Spleen (tissue), 7 donors: ENCODE measurements around the gene BCO1.

Source experiments
- POLR2AphosphoS5 ChIP-seq, 3 donors: sonication (generic); formaldehyde crosslinking; IDR thresholded peaks; one replicate each; pipeline ENCODE4 v1.5.1; 2017; ENCODE audit warnings: antibody characterized with exemption in 3 of 3
- TF ChIP-seq, protein P1 (sequence below), 11 experiments: fragments of 200-600 bp in 7 of 11; fragments of 450-650 bp in 4 of 11; sonication (generic) in 4 of 11; IDR thresholded peaks in 8 of 11; conservative IDR thresholded peaks in 3 of 11; 1 replicate in 7 of 11; 2 replicates in 4 of 11; pipeline versions ENCODE4 v1.4.0 to v1.8.0; 2016 to 2021; ENCODE audit warnings: antibody characterized with exemption in 11 of 11, inconsistent platforms in 4 of 11, mild to moderate bottlenecking in 1 of 11
- donor health status: DM: no; HTN: no; CAD: no; lungs with moderate emphysema.
- donor health status: DM: no; HTN: no; CAD: no.
- donor health status: DM: no; HTN: no; CAD: no.

DNA sequence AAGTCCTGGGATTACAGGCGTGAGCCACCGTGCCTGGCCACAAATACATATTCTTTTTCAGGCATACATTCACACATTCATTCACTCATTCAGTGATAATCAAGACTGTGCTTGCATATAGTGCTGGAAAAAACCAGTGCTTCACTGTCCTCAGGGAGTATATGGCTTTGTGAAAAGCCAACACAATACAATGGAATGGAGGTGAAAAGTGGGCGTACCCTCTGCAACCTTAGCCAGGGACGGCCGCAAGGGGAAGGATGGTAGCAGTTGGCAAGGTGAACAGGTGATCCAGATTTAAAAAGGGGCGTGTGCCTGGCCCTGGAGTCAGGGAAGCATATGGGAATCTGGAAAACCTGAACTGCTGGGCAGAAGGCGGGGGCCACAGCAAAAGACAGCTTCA is 58.1 kb downstream of the BCO1 start:
- TF ChIP-seq, protein P1, sequence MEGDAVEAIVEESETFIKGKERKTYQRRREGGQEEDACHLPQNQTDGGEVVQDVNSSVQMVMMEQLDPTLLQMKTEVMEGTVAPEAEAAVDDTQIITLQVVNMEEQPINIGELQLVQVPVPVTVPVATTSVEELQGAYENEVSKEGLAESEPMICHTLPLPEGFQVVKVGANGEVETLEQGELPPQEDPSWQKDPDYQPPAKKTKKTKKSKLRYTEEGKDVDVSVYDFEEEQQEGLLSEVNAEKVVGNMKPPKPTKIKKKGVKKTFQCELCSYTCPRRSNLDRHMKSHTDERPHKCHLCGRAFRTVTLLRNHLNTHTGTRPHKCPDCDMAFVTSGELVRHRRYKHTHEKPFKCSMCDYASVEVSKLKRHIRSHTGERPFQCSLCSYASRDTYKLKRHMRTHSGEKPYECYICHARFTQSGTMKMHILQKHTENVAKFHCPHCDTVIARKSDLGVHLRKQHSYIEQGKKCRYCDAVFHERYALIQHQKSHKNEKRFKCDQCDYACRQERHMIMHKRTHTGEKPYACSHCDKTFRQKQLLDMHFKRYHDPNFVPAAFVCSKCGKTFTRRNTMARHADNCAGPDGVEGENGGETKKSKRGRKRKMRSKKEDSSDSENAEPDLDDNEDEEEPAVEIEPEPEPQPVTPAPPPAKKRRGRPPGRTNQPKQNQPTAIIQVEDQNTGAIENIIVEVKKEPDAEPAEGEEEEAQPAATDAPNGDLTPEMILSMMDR (IDR thresholded peaks at IDR 0.05 in 8 of 11, conservative IDR thresholded peaks at IDR 0.05 in 3 of 11): no peak
- no peak for TF ChIP-seq POLR2AphosphoS5 (IDR thresholded peaks at IDR 0.05)
